Keratinocyte (primary cell): Measurements from ENCODE around the gene RAB23. TPM values are rescaled to one million over a fixed set of nuclear protein-coding genes. Genes with fewer than 3 reads are reported as not detected.

Experiments
- DNase-seq: peaks from one replicate; pipeline ENCODE4 v3.0.0-alpha.2; 2011; ENCODE audit warnings: low read depth, missing footprints, low spot score
- FAIRE-seq: peaks from 2 replicates; lab custom pipeline; 2011; peaks lifted over from hg19 to GRCh38; lab: Jason Lieb, UNC
- H2AFZ ChIP-seq: 2 replicates; pipeline ENCODE4 v1.6.0; 2012; ENCODE audit warnings: low read length, control low read depth, inconsistent platforms; ENCODE audit not compliant: control insufficient read depth
- H3K27ac ChIP-seq: 2 replicates; pipeline ENCODE4 v1.5.1; 2011; ENCODE audit warnings: low read length; ENCODE audit not compliant: control insufficient read depth, insufficient read depth
- H3K27me3 ChIP-seq: 3 replicates; pipeline ENCODE4 v1.6.0; 2011; ENCODE audit warnings: low read length; ENCODE audit not compliant: control insufficient read depth, insufficient read depth; ENCODE audit errors: extremely low read depth
- H3K36me3 ChIP-seq, 2 experiments: 2 replicates in 1 of 2; 3 replicates in 1 of 2; pipeline ENCODE4 v1.5.1; 2011; ENCODE audit warnings: low read length in 2 of 2, mild to moderate bottlenecking in 1 of 2; ENCODE audit not compliant: control insufficient read depth in 2 of 2, insufficient read depth in 2 of 2; ENCODE audit errors: extremely low read depth in 1 of 2
- H3K4me1 ChIP-seq: 3 replicates; pipeline ENCODE4 v1.5.1; 2011; ENCODE audit warnings: low read length; ENCODE audit not compliant: control insufficient read depth, insufficient read depth; ENCODE audit errors: extremely low read depth
- H3K4me2 ChIP-seq: 3 replicates; pipeline ENCODE4 v1.6.0; 2011; ENCODE audit warnings: low read depth, low read length; ENCODE audit not compliant: control insufficient read depth, insufficient read depth; ENCODE audit errors: extremely low read depth
- H3K4me3 ChIP-seq, 3 experiments: fragments of 200-600 bp in 1 of 3; sonication (generic) in 1 of 3; 2 replicates in 2 of 3; 3 replicates in 1 of 3; pipeline ENCODE4 v1.5.1; 2011 to 2016; ENCODE audit warnings: low read length in 3 of 3, mild to moderate bottlenecking in 3 of 3, control low read depth in 2 of 3, inconsistent platforms in 1 of 3, low read depth in 1 of 3, mixed read lengths in 1 of 3, mixed run types in 1 of 3, moderate library complexity in 1 of 3; ENCODE audit not compliant: control insufficient read depth in 2 of 3, insufficient read depth in 2 of 3; ENCODE audit errors: extremely low read depth in 1 of 3
- H3K79me2 ChIP-seq: 2 replicates; pipeline ENCODE4 v1.6.0; 2012; ENCODE audit warnings: low read length; ENCODE audit not compliant: control insufficient read depth, insufficient read depth
- H3K9ac ChIP-seq: 3 replicates; pipeline ENCODE4 v1.6.0; 2011; ENCODE audit warnings: low read length; ENCODE audit not compliant: control insufficient read depth, insufficient read depth; ENCODE audit errors: extremely low read depth
- H3K9me1 ChIP-seq: 3 replicates; pipeline ENCODE4 v1.6.0; 2011; ENCODE audit warnings: low read length; ENCODE audit not compliant: control insufficient read depth, insufficient read depth; ENCODE audit errors: extremely low read depth
- H3K9me3 ChIP-seq: 2 replicates; pipeline ENCODE4 v1.5.1; 2012; ENCODE audit warnings: low read depth, low read length; ENCODE audit not compliant: control insufficient read depth
- H4K20me1 ChIP-seq: 3 replicates; pipeline ENCODE4 v1.6.0; 2011; ENCODE audit warnings: low read length; ENCODE audit not compliant: control insufficient read depth, insufficient read depth; ENCODE audit errors: extremely low read depth
- EZH2 ChIP-seq: IDR thresholded peaks from one replicate; pipeline ENCODE4 v1.6.1; 2012; ENCODE audit warnings: inconsistent platforms, mild to moderate bottlenecking, low read length, moderate library complexity
- dilution Hi-C: fragments of 300-500 bp; cut with MboI; formaldehyde crosslinking; loops from one replicate; pipeline ENCODE4 v1.7.0; 2020; ENCODE audit warnings: low sequenced_read_pairs; ENCODE audit not compliant: extremely low pct_ligation_motif_present
- polyA plus RNA-seq, 5 experiments: library from polyadenylated mRNA; depleted of rRNA in 3 of 5; stranded (reverse) in 3 of 5; stranded (forward) in 1 of 5; unstranded in 1 of 5; fragments of >200 nt; gene quantifications; 1 replicate in 1 of 5; 2 replicates in 3 of 5; 3 replicates in 1 of 5; pipeline versions ENCODE4 v1.2.1 to v1.2.3, GENCODE V29; 2011 to 2012; ENCODE audit warnings: missing spikeins in 2 of 5, low read depth in 1 of 5, low replicate concordance in 1 of 5
- TF ChIP-seq, protein P1 (sequence below), 3 experiments: IDR thresholded peaks in 1 of 3; conservative IDR thresholded peaks in 1 of 3; optimal IDR thresholded peaks in 1 of 3; 2 replicates in 2 of 3; 3 replicates in 1 of 3; pipeline versions ENCODE3 to v1.5.1; 2011; ENCODE audit warnings: low read length in 3 of 3, mild to moderate bottlenecking in 3 of 3, moderate library complexity in 2 of 3, control low read depth in 1 of 3, inconsistent platforms in 1 of 3; ENCODE audit not compliant: insufficient read depth in 2 of 3; ENCODE audit errors: extremely low read depth in 1 of 3

RAB23 gene
- polyA plus RNA-seq, 1 donor (not counting 4 experiments of a cell fraction or from before 2014, with no cell fraction given) = 14.6 TPM

DNA sequence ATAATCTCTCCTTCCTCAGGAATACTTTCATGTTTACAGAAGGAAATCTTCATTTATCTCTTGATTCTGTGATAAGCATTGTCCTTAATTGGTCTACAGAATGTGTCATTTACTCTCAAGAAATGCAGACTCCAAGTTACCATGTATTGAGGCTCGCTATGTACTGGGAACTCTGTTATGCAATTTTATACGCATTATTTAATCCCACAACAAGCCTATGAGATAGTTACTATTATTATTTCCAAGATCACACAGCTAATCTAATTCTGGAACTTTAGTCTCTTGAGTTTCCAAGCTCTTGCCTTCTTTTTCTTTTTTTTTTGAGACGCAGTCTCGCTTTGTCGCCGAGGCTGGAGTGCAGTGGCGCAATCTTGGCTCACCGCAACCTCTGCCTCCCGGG, 30.0 kb upstream of the RAB23 start:
- no peaks in the 10 kb centered on the region for H3K9me3 ChIP-seq
- H3K27ac ChIP-seq = no peak overlapping the region
- H3K27me3 ChIP-seq = no peaks in the 10 kb centered on the region
- H3K4me2 ChIP-seq = no peak overlapping the region
- H4K20me1 ChIP-seq = no peaks in the 10 kb centered on the region
- H3K36me3 ChIP-seq = no peaks in the 10 kb centered on the region
- no peaks in the 10 kb centered on the region for H3K4me1 ChIP-seq
- H3K4me3 ChIP-seq = no peak overlapping the region
- dilution Hi-C loops = no loop called here
- H3K79me2 ChIP-seq = no peaks in the 10 kb centered on the region
- no peak overlapping the region for H3K9ac ChIP-seq
- DNase-seq (no peak), FAIRE-seq (no peak)
- H3K9me1 ChIP-seq = no peaks in the 10 kb centered on the region
- no peak overlapping the region for H2AFZ ChIP-seq
- TF ChIP-seq EZH2 = no peak
- TF ChIP-seq, protein P1, sequence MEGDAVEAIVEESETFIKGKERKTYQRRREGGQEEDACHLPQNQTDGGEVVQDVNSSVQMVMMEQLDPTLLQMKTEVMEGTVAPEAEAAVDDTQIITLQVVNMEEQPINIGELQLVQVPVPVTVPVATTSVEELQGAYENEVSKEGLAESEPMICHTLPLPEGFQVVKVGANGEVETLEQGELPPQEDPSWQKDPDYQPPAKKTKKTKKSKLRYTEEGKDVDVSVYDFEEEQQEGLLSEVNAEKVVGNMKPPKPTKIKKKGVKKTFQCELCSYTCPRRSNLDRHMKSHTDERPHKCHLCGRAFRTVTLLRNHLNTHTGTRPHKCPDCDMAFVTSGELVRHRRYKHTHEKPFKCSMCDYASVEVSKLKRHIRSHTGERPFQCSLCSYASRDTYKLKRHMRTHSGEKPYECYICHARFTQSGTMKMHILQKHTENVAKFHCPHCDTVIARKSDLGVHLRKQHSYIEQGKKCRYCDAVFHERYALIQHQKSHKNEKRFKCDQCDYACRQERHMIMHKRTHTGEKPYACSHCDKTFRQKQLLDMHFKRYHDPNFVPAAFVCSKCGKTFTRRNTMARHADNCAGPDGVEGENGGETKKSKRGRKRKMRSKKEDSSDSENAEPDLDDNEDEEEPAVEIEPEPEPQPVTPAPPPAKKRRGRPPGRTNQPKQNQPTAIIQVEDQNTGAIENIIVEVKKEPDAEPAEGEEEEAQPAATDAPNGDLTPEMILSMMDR (optimal IDR thresholded peaks at IDR 0.05 in 1 of 3, IDR thresholded peaks at IDR 0.05 in 1 of 3, conservative IDR thresholded peaks at IDR 0.05 in 1 of 3; ENCODE audit: extremely low read depth in 1 of 3, insufficient read depth in 2 of 3, low read length in 3 of 3) = no peak

DNA sequence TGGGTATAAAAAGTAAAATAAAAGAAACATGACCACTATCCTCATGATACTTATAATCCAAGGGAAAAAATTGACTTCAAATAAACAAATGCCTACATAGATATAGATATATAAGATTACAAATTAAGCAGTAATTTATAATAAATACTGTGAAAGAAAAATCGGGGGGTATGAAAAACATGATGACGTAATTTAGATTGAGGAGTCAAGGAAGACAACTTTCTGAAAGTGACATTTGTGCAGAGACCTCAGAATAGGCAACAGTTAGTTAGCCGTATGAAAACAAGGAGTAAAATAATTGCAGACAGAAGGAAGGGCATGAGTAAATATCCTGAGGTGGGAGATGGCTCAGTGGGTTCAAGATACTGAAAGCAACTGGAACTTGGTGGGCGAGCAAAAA, 28.2 kb upstream of the RAB23 start:
- TF ChIP-seq, protein P1 (optimal IDR thresholded peaks at IDR 0.05 in 1 of 3, IDR thresholded peaks at IDR 0.05 in 1 of 3, conservative IDR thresholded peaks at IDR 0.05 in 1 of 3; ENCODE audit: extremely low read depth in 1 of 3, insufficient read depth in 2 of 3, low read length in 3 of 3) = no peak
- TF ChIP-seq EZH2 = no peak
- Histone ChIP-seq H3K36me3 (no peaks in the 10 kb centered on the region), H3K9me1 (no peaks in the 10 kb centered on the region), H3K27ac (no peak overlapping the region), H3K27me3 (no peaks in the 10 kb centered on the region), H3K4me3 (no peak overlapping the region), H3K9me3 (no peaks in the 10 kb centered on the region), H3K9ac (no peak overlapping the region), H3K4me1 (no peaks in the 10 kb centered on the region), H2AFZ (no peak overlapping the region), H4K20me1 (no peaks in the 10 kb centered on the region), H3K4me2 (no peak overlapping the region), H3K79me2 (no peaks in the 10 kb centered on the region)
- dilution Hi-C loops = no loop called here
- DNase-seq = no peak
- no peak for FAIRE-seq
